K562 (cell line): ENCODE data around the gene NAP1L1. TPM values are rescaled to one million over a fixed set of nuclear protein-coding genes. Genes with fewer than 3 reads are reported as not detected.

Source experiments
- ATAC-seq: fragments of 200-7000 bp; cut with Tn5 transposase; 3 replicates; pipeline ENCODE4 v1.9.1; 2020; ENCODE audit warnings: moderate library complexity
- BruUV-seq: library from RNA; stranded (reverse); fragments of 400-500 nt; replicated peaks from 2 replicates; lab custom pipeline; 2021; lab: Mats Ljungman, UMichigan
- CTCF ChIA-PET: fragments of 300-600 bp; formaldehyde crosslinking; extraction: SDS; loops from one replicate; lab custom pipeline; 2021; ENCODE audit warnings: low intra/inter-chr PET ratio; lab: Yijun Ruan, JAX
- POLR2A ChIA-PET: fragments of 300-600, 350-650 bp; sonication (Branson Sonifier 250); formaldehyde crosslinking; extraction: SDS; loops from one replicate; lab custom pipeline; 2021; ENCODE audit warnings: antibody characterized with exemption, inconsistent platforms; lab: Yijun Ruan, JAX
- DNase-seq, 4 experiments: peaks; one replicate each; pipeline versions ENCODE4 v3.0.0 to v3.0.0-alpha.2; 2011 to 2018; ENCODE audit warnings: low spot score in 3 of 4, mixed read lengths in 3 of 4; ENCODE audit errors: extremely low read depth in 1 of 4
- FAIRE-seq: peaks from 2 replicates; lab custom pipeline; 2011; peaks lifted over from hg19 to GRCh38; lab: Jason Lieb, UNC
- H2AFZ ChIP-seq: 2 replicates; pipeline ENCODE4 v1.6.0; 2011; ENCODE audit warnings: low read depth, low read length, control low read depth, inconsistent platforms
- H3K27ac ChIP-seq: fragments of 200-600 bp; 3 replicates; pipeline ENCODE4 v1.8.0; 2011; ENCODE audit warnings: low read depth, mild to moderate bottlenecking, control low read depth, inconsistent platforms, low read length, moderate library complexity, mixed read lengths; ENCODE audit errors: extremely low read depth
- H3K27me3 ChIP-seq, 2 experiments: fragments of 300-600 bp in 1 of 2; 2 replicates in 1 of 2; 3 replicates in 1 of 2; pipeline versions ENCODE4 v1.6.0 to v1.8.0; 2011; ENCODE audit warnings: inconsistent platforms in 2 of 2, low read length in 2 of 2, mild to moderate bottlenecking in 1 of 2, mixed read lengths in 1 of 2, moderate library complexity in 1 of 2; ENCODE audit not compliant: control insufficient read depth in 2 of 2, insufficient read depth in 2 of 2
- H3K36me3 ChIP-seq: fragments of 300-600 bp; 3 replicates; pipeline ENCODE4 v1.8.0; 2011; ENCODE audit warnings: mild to moderate bottlenecking, low read length, inconsistent platforms; ENCODE audit not compliant: control insufficient read depth, insufficient read depth
- H3K4me1 ChIP-seq, 2 experiments: fragments of 200-600 bp in 1 of 2; replicated peaks in 1 of 2; 2 replicates in 1 of 2; 3 replicates in 1 of 2; pipeline versions ENCODE4 v1.5.1 to v1.8.0; 2011; ENCODE audit warnings: inconsistent platforms in 2 of 2, low read length in 2 of 2, mild to moderate bottlenecking in 1 of 2, mixed read lengths in 1 of 2, moderate library complexity in 1 of 2; ENCODE audit not compliant: control insufficient read depth in 2 of 2, insufficient read depth in 2 of 2
- H3K4me2 ChIP-seq: 2 replicates; pipeline ENCODE4 v1.6.1; 2011; ENCODE audit warnings: low read length, control low read depth, inconsistent platforms, mixed read lengths; ENCODE audit not compliant: insufficient read depth
- H3K4me3 ChIP-seq: fragments of 200-600 bp; sonication (generic), shearing (Covaris generic); 2 replicates; pipeline ENCODE4 v1.5.1; 2016; ENCODE audit warnings: control low read depth, inconsistent platforms
- H3K79me2 ChIP-seq: fragments of 200-600 bp; 3 replicates; pipeline ENCODE4 v1.8.0; 2011; ENCODE audit warnings: low read length, inconsistent platforms; ENCODE audit not compliant: control insufficient read depth, insufficient read depth
- H3K9ac ChIP-seq, 2 experiments: 2 replicates each; pipeline versions ENCODE4 v1.6.0 to v1.6.1; 2011; ENCODE audit warnings: low read depth in 2 of 2, low read length in 2 of 2, control low read depth in 1 of 2, inconsistent platforms in 1 of 2, mild to moderate bottlenecking in 1 of 2, mixed read lengths in 1 of 2; ENCODE audit not compliant: insufficient read depth in 1 of 2
- H3K9me1 ChIP-seq: one replicate; pipeline ENCODE4 v1.6.0; 2011; ENCODE audit warnings: inconsistent platforms, mild to moderate bottlenecking, low read length, moderate library complexity; ENCODE audit not compliant: control insufficient read depth, insufficient read depth
- H3K9me3 ChIP-seq: replicated peaks from 2 replicates; pipeline ENCODE4 v1.5.1; 2011; ENCODE audit warnings: low read depth, low read length, inconsistent platforms; ENCODE audit not compliant: control insufficient read depth, insufficient read depth
- H4K20me1 ChIP-seq: replicated peaks from 2 replicates; pipeline ENCODE4 v1.6.1; 2011; ENCODE audit warnings: low read length, inconsistent platforms, mixed read lengths; ENCODE audit not compliant: control insufficient read depth, insufficient read depth
- BACH1 ChIP-seq: fragments of 200-800 bp; sonication (Bioruptor generic); IDR thresholded peaks from 2 replicates; pipeline ENCODE4 v1.6.1; 2016; ENCODE audit warnings: missing genetic modification characterization, missing compliant biosample characterization
- BRD9 ChIP-seq: fragments of 450-650 bp; IDR thresholded peaks from 2 replicates; pipeline ENCODE4 v1.6.1; 2018; ENCODE audit warnings: low read depth; ENCODE audit not compliant: partially characterized antibody
- E2F1 ChIP-seq: sonication (generic); formaldehyde crosslinking; IDR thresholded peaks from 2 replicates; pipeline ENCODE4 v1.8.1; 2023; ENCODE audit warnings: mild to moderate bottlenecking, missing genetic modification reagents, moderate library complexity
- ESRRB ChIP-seq: fragments of 250-450 bp; sonication (Bioruptor Pico); IDR thresholded peaks from 2 replicates; pipeline ENCODE4 v1.5.0; 2020; ENCODE audit warnings: mild to moderate bottlenecking, moderate library complexity, borderline replicate concordance
- GTF2F1 ChIP-seq: IDR thresholded peaks from 2 replicates; pipeline ENCODE4 v1.6.1; 2011; ENCODE audit warnings: low read depth, low read length, improper control_type of control experiment
- IRF2 ChIP-seq: sonication (generic); formaldehyde crosslinking; IDR thresholded peaks from 2 replicates; pipeline ENCODE4 v1.8.1; 2022; ENCODE audit warnings: mild to moderate bottlenecking, missing genetic modification reagents
- RAD51 ChIP-seq: fragments of 450-650 bp; IDR thresholded peaks from 2 replicates; pipeline ENCODE4 v1.7.1; 2016; ENCODE audit warnings: low read depth, mild to moderate bottlenecking, borderline replicate concordance
- RBM39 ChIP-seq: fragments of 200-400 bp; formaldehyde crosslinking; optimal IDR thresholded peaks from 2 replicates; pipeline ENCODE3; 2018; ENCODE audit warnings: low read depth, low read length
- RHOXF2B ChIP-seq: fragments of 250-450 bp; sonication (Bioruptor Pico); conservative IDR thresholded peaks from 2 replicates; pipeline ENCODE4 v1.5.1; 2021
- SUPT5H ChIP-seq: fragments of 450-650 bp; IDR thresholded peaks from 2 replicates; pipeline ENCODE4 v1.6.1; 2016
- ZBTB17 ChIP-seq: fragments of 450-650 bp; formaldehyde crosslinking; IDR thresholded peaks from 2 replicates; pipeline ENCODE4 v1.4.0; 2020; ENCODE audit warnings: mild to moderate bottlenecking
- WGBS: fragments of 100-300 bp; shearing (Covaris generic); methylation state at CpG from one replicate; pipeline ENCODE4 v1.1.6; 2016; ENCODE audit warnings: low coverage, mixed read lengths; ENCODE audit not compliant: insufficient coverage; ENCODE audit errors: missing lambda C conversion rate; 5-methylcytosine and 5-hydroxymethylcytosine counted together
- in situ Hi-C: fragments of 300-500 bp; cut with MboI; formaldehyde crosslinking; loops from 4 replicates; pipeline ENCODE4 v1.15.0; 2018; ENCODE audit warnings: inconsistent platforms, mixed read lengths
- intact Hi-C: fragments of 100-400 bp; cut with micrococcal nuclease; formaldehyde crosslinking; loops from 2 replicates; pipeline ENCODE4 v1.14.2; 2022
- polyA plus RNA-seq, 8 experiments: library from polyadenylated mRNA; depleted of rRNA in 4 of 8; stranded (reverse) in 5 of 8; unstranded in 3 of 8; fragments of >200 nt; fragmentation: Nextera tagmentation in 2 of 8; fragmentation: Illumina TruSeq in 1 of 8; extraction: Ambion mirVana in 2 of 8; extraction: Trizol in 1 of 8; gene quantifications; 2 replicates each; pipeline versions ENCODE4 v1.2.1 to v1.2.3, GENCODE V29; 2011 to 2014; ENCODE audit warnings: inconsistent platforms in 1 of 8, missing spikeins in 1 of 8
- total RNA-seq, 7 experiments: library from RNA; depleted of rRNA in 6 of 7; stranded (reverse); fragments of >200 nt in 6 of 7; fragmentation: Illumina TruSeq in 2 of 7; extraction: Trizol in 2 of 7; gene quantifications; 2 replicates each; pipeline versions ENCODE4 v1.2.1 to v1.2.3, GENCODE V29; 2011 to 2021; ENCODE audit warnings: low replicate concordance in 1 of 7
- TF ChIP-seq, protein P1 (sequence below): sonication (generic); formaldehyde crosslinking; IDR thresholded peaks from 2 replicates; pipeline ENCODE4 v1.8.0; 2022; ENCODE audit warnings: missing genetic modification reagents, mild to moderate bottlenecking, borderline replicate concordance
- TF ChIP-seq, protein P2 (sequence below), 2 experiments: IDR thresholded peaks in 1 of 2; conservative IDR thresholded peaks in 1 of 2; 2 replicates each; pipeline ENCODE4 v1.6.1; 2016; ENCODE audit warnings: low read depth in 2 of 2, mild to moderate bottlenecking in 1 of 2, missing compliant biosample characterization in 1 of 2, missing genetic modification characterization in 1 of 2, moderate library complexity in 1 of 2

NAP1L1 gene
- total and polyA plus RNA-seq, 9 of the 15 experiments (the other 6 are each of a cell fraction or from before 2014, with no cell fraction given): 287 to 747 (median 450) TPM

- TF ChIP-seq ZBTB17 (CRISPR knock-in tag) (no peak), E2F1 (CRISPR knock-in tag) (no peak)
Observed at GRCh38 chr12:76094754-76095153, 10.3 kb upstream of the NAP1L1 start (continued).

DNA sequence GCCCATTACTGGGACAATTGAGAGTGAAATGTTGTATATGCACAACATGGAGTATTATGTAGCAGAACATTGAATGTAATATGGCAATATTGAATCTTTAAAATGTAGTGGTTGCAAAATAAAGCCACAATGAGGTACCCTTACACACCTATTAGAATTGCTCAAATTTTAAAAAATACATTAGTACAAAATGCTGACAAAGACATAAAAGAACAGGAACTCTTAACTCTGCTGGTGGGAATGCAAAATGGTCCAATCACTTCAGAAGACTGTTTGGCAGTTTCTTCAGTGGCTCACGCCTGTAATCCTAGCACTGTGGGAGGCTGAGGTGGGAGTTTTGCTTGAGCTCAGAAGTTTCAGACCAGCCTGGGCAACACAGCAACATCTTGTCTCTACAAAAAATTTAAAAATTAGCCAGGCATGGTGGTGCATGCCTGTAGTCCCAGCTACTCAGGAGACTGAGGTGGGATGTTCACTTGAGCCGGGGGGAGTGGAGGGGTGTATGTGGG, 6.8 kb upstream of the NAP1L1 start:
- intact Hi-C loops: no loop called here
- H3K9me1 ChIP-seq: no peaks in the 10 kb centered on the region
- TF ChIP-seq GTF2F1 (no peak), SUPT5H (no peak), BRD9 (no peak), RBM39 (no peak), ESRRB (CRISPR knock-in tag) (no peak), IRF2 (CRISPR knock-in tag) (no peak), RAD51 (no peak), RHOXF2B (no peak), BACH1 (no peak)
- TF ChIP-seq, protein P1, sequence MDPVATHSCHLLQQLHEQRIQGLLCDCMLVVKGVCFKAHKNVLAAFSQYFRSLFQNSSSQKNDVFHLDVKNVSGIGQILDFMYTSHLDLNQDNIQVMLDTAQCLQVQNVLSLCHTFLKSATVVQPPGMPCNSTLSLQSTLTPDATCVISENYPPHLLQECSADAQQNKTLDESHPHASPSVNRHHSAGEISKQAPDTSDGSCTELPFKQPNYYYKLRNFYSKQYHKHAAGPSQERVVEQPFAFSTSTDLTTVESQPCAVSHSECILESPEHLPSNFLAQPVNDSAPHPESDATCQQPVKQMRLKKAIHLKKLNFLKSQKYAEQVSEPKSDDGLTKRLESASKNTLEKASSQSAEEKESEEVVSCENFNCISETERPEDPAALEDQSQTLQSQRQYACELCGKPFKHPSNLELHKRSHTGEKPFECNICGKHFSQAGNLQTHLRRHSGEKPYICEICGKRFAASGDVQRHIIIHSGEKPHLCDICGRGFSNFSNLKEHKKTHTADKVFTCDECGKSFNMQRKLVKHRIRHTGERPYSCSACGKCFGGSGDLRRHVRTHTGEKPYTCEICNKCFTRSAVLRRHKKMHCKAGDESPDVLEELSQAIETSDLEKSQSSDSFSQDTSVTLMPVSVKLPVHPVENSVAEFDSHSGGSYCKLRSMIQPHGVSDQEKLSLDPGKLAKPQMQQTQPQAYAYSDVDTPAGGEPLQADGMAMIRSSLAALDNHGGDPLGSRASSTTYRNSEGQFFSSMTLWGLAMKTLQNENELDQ (CRISPR knock-in tag): no peak
- TF ChIP-seq, protein P2, sequence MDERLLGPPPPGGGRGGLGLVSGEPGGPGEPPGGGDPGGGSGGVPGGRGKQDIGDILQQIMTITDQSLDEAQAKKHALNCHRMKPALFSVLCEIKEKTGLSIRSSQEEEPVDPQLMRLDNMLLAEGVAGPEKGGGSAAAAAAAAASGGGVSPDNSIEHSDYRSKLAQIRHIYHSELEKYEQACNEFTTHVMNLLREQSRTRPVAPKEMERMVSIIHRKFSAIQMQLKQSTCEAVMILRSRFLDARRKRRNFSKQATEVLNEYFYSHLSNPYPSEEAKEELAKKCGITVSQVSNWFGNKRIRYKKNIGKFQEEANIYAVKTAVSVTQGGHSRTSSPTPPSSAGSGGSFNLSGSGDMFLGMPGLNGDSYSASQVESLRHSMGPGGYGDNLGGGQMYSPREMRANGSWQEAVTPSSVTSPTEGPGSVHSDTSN (CRISPR knock-in tag; IDR thresholded peaks at IDR 0.05; ENCODE audit: low read depth): no peak
- TF ChIP-seq, protein P2 (tag; conservative IDR thresholded peaks at IDR 0.05; ENCODE audit: low read depth): no peak

More for the DNA sequence above, 6.8 kb upstream of the NAP1L1 start:
- BruUV-seq: no TSS peak
- ChIA-PET CTCF (no interaction called here), POLR2A (interaction anchor here (0.7 to 2.2 kb wide), 4 partner anchors 9 to 330 kb away, joined by 3 to 11 read pairs (median 3); no protein-coding TSS in a partner anchor)
- FAIRE-seq: no peak
- Histone ChIP-seq H3K4me2 (no peak overlapping the region), H3K27me3 (no peaks in the 10 kb centered on the region), H3K9ac (no peak overlapping the region; a peak in 1 of 4 replicates), H3K4me3 (no peak overlapping the region), H4K20me1 (no peaks in the 10 kb centered on the region), H3K79me2 (no peaks in the 10 kb centered on the region), H2AFZ (peak overlapping the region; percentile 54), H3K27ac (no peak overlapping the region; the same call in 2 of the 3 replicates), H3K9me3 (no peaks in the 10 kb centered on the region), H3K4me1 (peaks cover 6 to 14% of the 10 kb centered on the region in 2 experiments; a peak in 4 of 5 replicates), H3K36me3 (no peaks in the 10 kb centered on the region)
- in situ Hi-C loops: no loop called here
- 44% methylated on average over 2 of the region's 2 CpGs for WGBS
- ATAC-seq: peak; percentile 58
- peak in 1 of 4 experiments; percentile 34 for DNase-seq
